B cell (primary cell): Measurements from ENCODE around the gene ARHGDIB. TPM values are rescaled to one million over a fixed set of nuclear protein-coding genes. Genes with fewer than 3 reads are reported as not detected.

Experiments
- ATAC-seq: fragments of 200-7000 bp; cut with Tn5 transposase; one replicate; pipeline ENCODE4 v1.10.0; 2021; ENCODE audit warnings: low read depth, mild to moderate bottlenecking, moderate number of reproducible peaks, moderate library complexity
- CTCF ChIA-PET: fragments of 350-600 bp; sonication (Branson Sonifier 250); formaldehyde crosslinking; loops from one replicate; lab custom pipeline; 2021; ENCODE audit warnings: antibody characterized with exemption, inconsistent platforms; lab: Charles Lee
- POLR2A ChIA-PET: fragments of 350-600 bp; sonication (Branson Sonifier 250); formaldehyde crosslinking; loops from one replicate; lab custom pipeline; 2021; ENCODE audit warnings: antibody characterized with exemption; lab: Charles Lee
- DNase-seq: peaks from one replicate; pipeline ENCODE4 v3.0.0; 2013
- H2AFZ ChIP-seq: 2 replicates; pipeline ENCODE4 v1.6.1; 2012; ENCODE audit warnings: mild to moderate bottlenecking, low read depth, low read length; ENCODE audit not compliant: insufficient read depth, poor library complexity, severe bottlenecking
- H3K27ac ChIP-seq, 2 donors: 1 replicate in 1 of 2; 2 replicates in 1 of 2; pipeline ENCODE4 v1.5.1; 2012 to 2013; ENCODE audit warnings: low read length in 2 of 2, mild to moderate bottlenecking in 2 of 2, moderate library complexity in 1 of 2
- H3K27me3 ChIP-seq, 4 experiments: fragments of 200-600 bp in 1 of 4; sonication (generic) in 1 of 4; replicated peaks in 1 of 4; 1 replicate in 2 of 4; 2 replicates in 2 of 4; pipeline versions ENCODE4 v1.6.1 to v1.7.0; 2013 to 2016; ENCODE audit warnings: low read length in 3 of 4, mild to moderate bottlenecking in 2 of 4, mixed read lengths in 1 of 4, moderate library complexity in 1 of 4; ENCODE audit not compliant: insufficient read depth in 4 of 4, control insufficient read depth in 3 of 4; ENCODE audit errors: control extremely low read depth in 1 of 4
- H3K36me3 ChIP-seq, 2 experiments: replicated peaks in 1 of 2; 1 replicate in 1 of 2; 2 replicates in 1 of 2; pipeline versions ENCODE4 v1.6.1 to v1.7.1; 2013; ENCODE audit warnings: low read length in 1 of 2; ENCODE audit not compliant: insufficient read depth in 2 of 2, control insufficient read depth in 1 of 2; ENCODE audit errors: control extremely low read depth in 1 of 2, extremely low read depth in 1 of 2
- H3K4me1 ChIP-seq, 2 donors: fragments of 200-600 bp in 1 of 2; sonication (generic) in 1 of 2; 1 replicate in 1 of 2; 2 replicates in 1 of 2; pipeline versions ENCODE4 v1.5.1 to v1.6.1; 2013 to 2017; ENCODE audit warnings: low read length in 2 of 2; ENCODE audit not compliant: control insufficient read depth in 2 of 2, insufficient read depth in 2 of 2
- H3K4me2 ChIP-seq: replicated peaks from 2 replicates; pipeline ENCODE3; 2012; ENCODE audit warnings: mild to moderate bottlenecking, low read depth, low read length; ENCODE audit not compliant: poor library complexity, severe bottlenecking
- H3K4me3 ChIP-seq, 5 experiments: fragments of 200-600 bp in 1 of 5; sonication (generic) in 1 of 5; 1 replicate in 3 of 5; 2 replicates in 2 of 5; pipeline versions ENCODE4 v1.5.1 to v1.7.0; 2011 to 2016; ENCODE audit warnings: low read length in 4 of 5, mild to moderate bottlenecking in 4 of 5, low read depth in 2 of 5, control low read depth in 1 of 5, moderate library complexity in 1 of 5; ENCODE audit not compliant: insufficient read depth in 1 of 5; ENCODE audit errors: control extremely low read depth in 1 of 5, extremely low read depth in 1 of 5
- H3K79me2 ChIP-seq: fragments of 200-600 bp; sonication (generic); one replicate; pipeline ENCODE4 v1.6.0; 2016; ENCODE audit warnings: low read length; ENCODE audit not compliant: control insufficient read depth, insufficient read depth
- H3K9ac ChIP-seq: fragments of 200-600 bp; sonication (generic); 2 replicates; pipeline ENCODE4 v1.6.1; 2017; ENCODE audit warnings: mild to moderate bottlenecking, low read length, moderate library complexity
- H3K9me3 ChIP-seq, 3 donors: one replicate each; pipeline versions ENCODE4 v1.6.1 to v1.7.1; 2013; ENCODE audit warnings: low read length in 2 of 3; ENCODE audit not compliant: control insufficient read depth in 2 of 3, insufficient read depth in 1 of 3; ENCODE audit errors: control extremely low read depth in 1 of 3
- H4K20me1 ChIP-seq: 2 replicates; pipeline ENCODE4 v1.6.0; 2012; ENCODE audit warnings: mild to moderate bottlenecking, low read length; ENCODE audit not compliant: insufficient read depth, control insufficient read depth, poor library complexity, severe bottlenecking
- H3K27ac Mint-ChIP-seq: one replicate; pipeline ENCODE4 v1.8.0; 2021; ENCODE audit warnings: mixed read lengths
- H3K27me3 Mint-ChIP-seq: one replicate; pipeline ENCODE4 v1.8.0; 2021; ENCODE audit warnings: mixed read lengths
- H3K4me1 Mint-ChIP-seq: one replicate; pipeline ENCODE4 v1.8.0; 2021; ENCODE audit warnings: mixed read lengths
- H3K4me3 Mint-ChIP-seq: one replicate; pipeline ENCODE4 v1.8.0; 2021; ENCODE audit warnings: mixed read lengths
- H3K9me3 Mint-ChIP-seq: one replicate; pipeline ENCODE4 v1.8.0; 2022; ENCODE audit warnings: mixed read lengths; ENCODE audit not compliant: insufficient read depth
- CTCF ChIP-seq: fragments of 200-600 bp; IDR thresholded peaks from one replicate; pipeline ENCODE4 v1.8.0; 2022; ENCODE audit warnings: antibody characterized with exemption, mild to moderate bottlenecking
- EZH2 ChIP-seq: IDR thresholded peaks from 2 replicates; pipeline ENCODE4 v1.6.1; 2012; ENCODE audit warnings: borderline replicate concordance, low read depth, mild to moderate bottlenecking, moderate library complexity, low read length; ENCODE audit not compliant: insufficient read depth, poor library complexity, severe bottlenecking
- WGBS: methylation state at CpG from one replicate; pipeline ENCODE4 v1.1.5; 2013; ENCODE audit warnings: missing lambda C conversion rate; ENCODE audit not compliant: insufficient coverage; 5-methylcytosine and 5-hydroxymethylcytosine counted together
- intact Hi-C: fragments of 100-400 bp; cut with micrococcal nuclease; formaldehyde crosslinking; loops from one replicate; pipeline ENCODE4 v1.10.0; 2022
- polyA plus RNA-seq: library from polyadenylated mRNA; depleted of rRNA; stranded (reverse); fragments of >200 nt; gene quantifications from 2 replicates; pipeline ENCODE4 v1.2.3, GENCODE V29; 2012
- total RNA-seq, 2 donors: library from RNA; stranded (reverse); fragments of 120-200 nt in 1 of 2; gene quantifications; 1 replicate in 1 of 2; 2 replicates in 1 of 2; pipeline versions ENCODE4 v1.2.3 to v1.2.4, GENCODE V29; 2013 to 2022

The ARHGDIB gene
- total and polyA plus RNA-seq, 2 donors (not counting 1 experiment from before 2014, with no cell fraction given) = 514 to 826 TPM

DNA sequence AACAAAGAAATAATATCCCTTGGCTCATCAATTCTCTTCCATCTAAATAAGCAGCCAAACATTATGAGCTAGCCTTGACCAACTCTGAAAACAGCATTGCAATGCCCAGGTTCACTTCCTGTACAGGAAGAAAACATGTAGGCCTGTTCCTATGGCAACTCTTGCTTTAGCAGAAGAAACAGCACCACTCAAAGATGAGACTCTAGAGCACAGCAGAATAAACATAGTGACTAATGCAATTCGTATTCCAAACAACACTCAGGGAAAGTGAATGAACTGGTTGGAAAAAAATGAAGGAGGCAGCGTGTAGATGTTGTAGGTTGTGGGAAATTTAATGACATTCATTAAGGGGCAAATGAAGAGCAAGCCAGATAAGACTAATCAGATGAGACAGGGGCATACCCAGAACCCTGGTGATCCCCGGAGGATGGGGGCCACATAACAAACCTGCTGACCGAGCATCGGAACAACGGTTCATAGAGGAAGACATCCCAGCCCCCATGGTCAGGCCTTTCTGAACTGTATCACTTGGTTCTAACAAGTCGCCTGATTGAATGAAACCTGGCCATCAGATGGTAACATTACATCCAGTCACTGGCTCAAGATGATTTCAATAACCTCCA, 9.0 kb downstream of the ARHGDIB start:
- TF ChIP-seq EZH2 = no peak
- no peak for TF ChIP-seq CTCF
- Mint-ChIP-seq H3K27ac (peak overlapping the region; percentile 94), H3K4me3 (peak overlapping the region; percentile 82), H3K27me3 (no peaks in the 10 kb centered on the region), H3K9me3 (no peaks in the 10 kb centered on the region), H3K4me1 (peaks cover 90% of the 10 kb centered on the region)
- peaks cover 100% of the 10 kb centered on the region for H3K79me2 ChIP-seq
- WGBS = 18% methylated on average over 6 of the region's 7 CpGs
- peak overlapping the region; percentile 87 to 94 for H3K27ac ChIP-seq
- DNase-seq (peak; percentile 78), ATAC-seq (peak; percentile 53)
- peak overlapping the region; percentile 7 for H2AFZ ChIP-seq
- peaks cover 6 to 85% of the 10 kb centered on the region in 2 experiments for H3K36me3 ChIP-seq
- ChIA-PET POLR2A (interaction anchor here (0.7 to 0.9 kb wide), 2 partner anchors 68 to 179 kb away, joined by 3 to 9 read pairs; no protein-coding TSS in a partner anchor), CTCF (interaction anchor here (0.7 to 1.3 kb wide), 3 partner anchors 11 to 107 kb away, joined by 3 to 5 read pairs (median 3); no protein-coding TSS in a partner anchor)
- H3K27me3 ChIP-seq = no peaks in the 10 kb centered on the region
- no peaks in the 10 kb centered on the region for H3K9me3 ChIP-seq
- peak overlapping the region; percentile 2 to 49 (median 27) for H3K4me3 ChIP-seq
- H4K20me1 ChIP-seq = peaks cover 66% of the 10 kb centered on the region
- H3K9ac ChIP-seq = peak overlapping the region; percentile 58
- H3K4me1 ChIP-seq = peaks cover 97 to 98% of the 10 kb centered on the region in 2 donors
- intact Hi-C loops = loop anchor here (1.0 to 10.0 kb wide), 2 partner anchors 9 to 338 kb away; partner anchors contain the start of gene ARHGDIB
- peak overlapping the region; percentile 71 for H3K4me2 ChIP-seq

DNA sequence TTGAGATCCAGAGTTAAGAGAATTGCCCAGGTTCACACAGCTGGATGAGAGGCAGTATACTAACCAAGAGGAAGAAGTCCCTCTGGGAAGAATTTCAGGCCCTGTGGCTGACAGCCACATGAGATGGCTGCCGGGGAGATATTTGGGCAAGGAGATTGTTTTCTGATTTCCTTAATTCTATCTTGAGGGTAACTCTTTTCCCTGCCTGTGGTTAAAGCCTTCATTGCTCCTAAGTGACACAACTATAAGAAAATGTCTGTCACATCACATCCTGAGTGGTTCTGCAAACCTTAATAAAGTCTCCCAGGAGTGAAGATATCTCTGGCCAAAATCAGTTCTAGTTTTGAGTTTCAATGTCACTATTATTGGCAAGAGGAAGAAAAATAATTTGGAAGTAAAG, 9.6 kb downstream of the ARHGDIB start:
- Histone ChIP-seq H3K27ac (peak overlapping the region; percentile 87 to 94), H3K36me3 (peaks cover 6 to 85% of the 10 kb centered on the region in 2 experiments), H2AFZ (no peak overlapping the region), H3K4me2 (peak overlapping the region; percentile 71), H3K27me3 (no peaks in the 10 kb centered on the region), H3K4me3 (peak overlapping the region in 3 of 5 experiments; percentile 27 to 49 (median 42)), H3K9me3 (no peaks in the 10 kb centered on the region), H3K79me2 (peaks cover 100% of the 10 kb centered on the region), H4K20me1 (peaks cover 66% of the 10 kb centered on the region), H3K9ac (peak overlapping the region; percentile 58), H3K4me1 (peaks cover 93 to 98% of the 10 kb centered on the region in 2 donors)
- intact Hi-C loops = loop anchor here (1.0 to 10.0 kb wide), 2 partner anchors 9 to 337 kb away; partner anchors contain the start of gene ARHGDIB
- DNase-seq = no peak
- no peak for ATAC-seq
- Mint-ChIP-seq H3K4me3 (peak overlapping the region; percentile 82), H3K4me1 (peaks cover 86% of the 10 kb centered on the region), H3K9me3 (no peaks in the 10 kb centered on the region), H3K27ac (peak overlapping the region; percentile 94), H3K27me3 (no peaks in the 10 kb centered on the region)
- WGBS = no CpG with 5 or more reads among the region's 1 CpG
- ChIA-PET CTCF (interaction anchor here (0.7 to 1.3 kb wide), 3 partner anchors 12 to 106 kb away, joined by 3 to 5 read pairs (median 3); no protein-coding TSS in a partner anchor), POLR2A (interaction anchor here (0.7 kb wide), 1 partner anchor 178 kb away, joined by 9 read pairs; no protein-coding TSS in a partner anchor)
- TF ChIP-seq EZH2 (no peak), CTCF (no peak)
